ENCODE data around the gene PCDH19. TPM values are rescaled to one million over a fixed set of nuclear protein-coding genes. Genes with fewer than 3 reads are reported as not detected.

Gene PCDH19
- total and polyA plus RNA-seq, 2 of the 13 experiments (the other 11 are each of a cell fraction or from before 2014, with no cell fraction given) = 0.02 to 0.09 TPM

DNA sequence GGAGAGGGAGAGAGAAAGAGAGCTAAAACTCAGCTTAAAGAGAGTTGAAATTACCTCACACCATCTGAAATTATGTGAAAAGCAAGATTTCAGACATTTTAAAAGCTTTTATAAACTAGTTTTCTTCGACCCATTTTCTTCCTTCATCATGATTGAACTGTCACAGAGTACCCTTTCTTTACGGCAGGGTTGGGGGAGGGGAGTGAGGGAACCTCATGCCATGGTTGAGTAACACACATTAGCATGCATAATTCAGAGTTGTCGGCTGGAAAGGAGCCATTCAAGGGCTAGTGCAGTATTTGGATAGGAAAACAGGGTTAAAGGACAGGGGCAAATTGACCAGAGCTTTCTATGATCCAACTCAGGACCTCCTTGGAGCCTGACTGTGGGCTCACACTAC, 46.2 kb downstream of the PCDH19 start (continued):
- TF ChIP-seq SNAPC4 (CRISPR knock-in tag; IDR thresholded peaks at IDR 0.05) = no peak

GRCh38 chrX:100358766-100359165, 51.3 kb downstream of the PCDH19 start:
- H3K9ac ChIP-seq (ENCODE audit: insufficient read depth, low read depth, low read length) = no peak overlapping the region

More at GRCh38 chrX:100358766-100359165, 51.3 kb downstream of the PCDH19 start:
- ChIA-PET CTCF (ENCODE audit: low intra/inter-chr PET ratio, low total read pairs) (no interaction called here), POLR2A (no interaction called here)
- no peak overlapping the region for H3K4me2 ChIP-seq (ENCODE audit: low read depth, low read length)
- DNase-seq (ENCODE audit: low spot score) = no peak
- intact Hi-C loops (cut with micrococcal nuclease; ENCODE audit: unreplicated experiment) = no loop called here
- no peak for ATAC-seq
- H2AFZ ChIP-seq (ENCODE audit: low read length) = no peak overlapping the region
- no peaks in the 10 kb centered on the region for H3K9me3 ChIP-seq (ENCODE audit: low read length)
- H3K27me3 ChIP-seq (ENCODE audit: control insufficient read depth in 1 of 2, insufficient read depth in 2 of 2, low read length in 2 of 2) = no peaks in the 10 kb centered on the region
- TF ChIP-seq CSRNP1 (CRISPR knock-in tag; IDR thresholded peaks at IDR 0.05) (no peak), NBN (conservative IDR thresholded peaks at IDR 0.05) (no peak), ERF (CRISPR knock-in tag; IDR thresholded peaks at IDR 0.05) (no peak), SATB2 (CRISPR knock-in tag; IDR thresholded peaks at IDR 0.05) (no peak), ZNF224 (CRISPR knock-in tag; IDR thresholded peaks at IDR 0.05) (no peak), FOSL1 (CRISPR knock-in tag; IDR thresholded peaks at IDR 0.05; ENCODE audit: borderline replicate concordance) (no peak)
- in situ Hi-C loops (cut with HindIII; ENCODE audit: extremely low pct_ligation_motif_present, low pct_unique_long_range_greater_than_20kb) = no loop called here
- H3K4me1 ChIP-seq (ENCODE audit: insufficient read depth, low read length) = no peaks in the 10 kb centered on the region
- WGBS (ENCODE audit: low lambda C conversion rate) = 3% methylated on average over 3 of the region's 3 CpGs
- no peak for FAIRE-seq
- no peak overlapping the region for H3K27ac ChIP-seq (ENCODE audit: extremely low read length, insufficient read depth, low read length)
- H4K20me1 ChIP-seq (ENCODE audit: insufficient read depth, low read length) = no peaks in the 10 kb centered on the region
- no peak overlapping the region for H3K4me3 ChIP-seq (replicated peaks in 1 of 3; ENCODE audit: insufficient read depth in 1 of 3, low read depth in 2 of 3, low read length in 3 of 3)
- no peaks in the 10 kb centered on the region for H3K79me2 ChIP-seq (ENCODE audit: insufficient read depth, low read length)
- BruUV-seq (replicated peaks) = no TSS peak
- H3K36me3 ChIP-seq (replicated peaks in 1 of 2; ENCODE audit: control insufficient read depth in 1 of 2, insufficient read depth in 2 of 2, low read length in 2 of 2) = no peaks in the 10 kb centered on the region
